Measurements from ENCODE around the gene SF3B3.

Gene SF3B3

GRCh38 chr16:70523743-70524398 is at the start of gene SF3B3:
Gene SF3B3, plus strand, starts transcription at chr16:70523816. Its CDS starts 2,841 bp downstream, at chr16:70526657.
- no peak for DNase-seq

- no peak for DNase-seq
Measured at GRCh38 chr16:70474320-70475053, 49.1 kb upstream of the SF3B3 start.

GRCh38 chr16:70475054-70475871 is 48.4 kb upstream of the SF3B3 start:
- no peak for DNase-seq

DNA sequence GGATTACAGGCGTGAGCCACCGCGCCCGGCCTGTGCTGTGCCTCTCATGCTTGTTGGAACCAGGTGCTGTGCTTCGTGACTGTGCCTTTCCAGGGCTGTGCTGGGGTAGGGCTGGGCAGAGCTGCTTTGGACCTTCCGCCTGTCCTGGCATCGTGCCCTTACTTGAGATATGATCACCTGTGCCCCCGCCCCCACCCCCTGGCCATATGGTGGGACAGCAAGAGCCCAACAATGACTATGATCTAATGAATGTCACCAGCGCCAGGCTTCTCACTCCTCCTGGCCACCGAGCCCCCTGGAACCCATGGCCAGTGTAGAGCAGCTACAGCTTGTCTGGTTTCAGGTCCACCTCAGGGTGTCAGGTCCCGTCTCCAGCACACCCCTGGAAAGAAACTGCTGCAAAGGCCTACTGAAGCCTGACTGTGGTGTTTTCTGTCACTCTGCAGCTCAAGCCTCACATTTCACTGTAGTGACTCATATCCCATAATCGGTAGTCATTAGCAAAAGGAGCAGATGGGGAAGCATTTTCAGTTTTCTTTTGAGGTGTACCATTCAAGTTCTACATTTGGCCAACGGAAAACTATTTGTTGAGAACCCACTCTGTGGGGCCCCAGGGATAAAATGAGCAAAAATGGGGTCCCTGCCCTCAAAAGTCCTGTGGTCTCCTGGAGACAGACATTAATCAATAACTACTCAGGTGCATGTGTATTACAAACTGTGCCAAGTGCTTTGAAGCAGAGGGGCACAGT is 47.2 kb upstream of the SF3B3 start:
- no peak for DNase-seq

- no peak for DNase-seq
Measured at GRCh38 chr16:70478169-70478568, 45.4 kb upstream of the SF3B3 start.

DNA sequence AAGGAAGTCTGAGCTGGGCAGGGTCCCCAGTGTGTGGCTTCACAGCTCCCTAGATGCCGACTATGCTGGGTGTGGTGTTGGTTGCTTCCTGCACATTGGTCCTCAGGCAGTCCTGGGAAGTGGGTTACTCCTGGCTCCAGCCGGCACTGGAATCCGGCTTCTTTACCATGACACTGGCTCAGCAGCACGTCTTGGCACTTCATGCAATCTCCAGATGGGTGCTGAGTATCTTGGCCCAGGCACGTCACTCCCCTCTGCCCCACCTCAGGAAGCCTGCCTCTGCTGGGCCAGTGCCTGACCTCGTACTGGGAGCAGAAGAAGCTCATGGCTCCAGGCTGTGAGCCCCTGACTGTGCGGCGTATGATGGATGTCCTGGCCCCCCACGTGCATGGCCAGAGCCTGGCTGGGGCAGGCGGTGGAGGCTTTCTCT is 44.7 kb upstream of the SF3B3 start:
- DNase-seq = no peak

DNA sequence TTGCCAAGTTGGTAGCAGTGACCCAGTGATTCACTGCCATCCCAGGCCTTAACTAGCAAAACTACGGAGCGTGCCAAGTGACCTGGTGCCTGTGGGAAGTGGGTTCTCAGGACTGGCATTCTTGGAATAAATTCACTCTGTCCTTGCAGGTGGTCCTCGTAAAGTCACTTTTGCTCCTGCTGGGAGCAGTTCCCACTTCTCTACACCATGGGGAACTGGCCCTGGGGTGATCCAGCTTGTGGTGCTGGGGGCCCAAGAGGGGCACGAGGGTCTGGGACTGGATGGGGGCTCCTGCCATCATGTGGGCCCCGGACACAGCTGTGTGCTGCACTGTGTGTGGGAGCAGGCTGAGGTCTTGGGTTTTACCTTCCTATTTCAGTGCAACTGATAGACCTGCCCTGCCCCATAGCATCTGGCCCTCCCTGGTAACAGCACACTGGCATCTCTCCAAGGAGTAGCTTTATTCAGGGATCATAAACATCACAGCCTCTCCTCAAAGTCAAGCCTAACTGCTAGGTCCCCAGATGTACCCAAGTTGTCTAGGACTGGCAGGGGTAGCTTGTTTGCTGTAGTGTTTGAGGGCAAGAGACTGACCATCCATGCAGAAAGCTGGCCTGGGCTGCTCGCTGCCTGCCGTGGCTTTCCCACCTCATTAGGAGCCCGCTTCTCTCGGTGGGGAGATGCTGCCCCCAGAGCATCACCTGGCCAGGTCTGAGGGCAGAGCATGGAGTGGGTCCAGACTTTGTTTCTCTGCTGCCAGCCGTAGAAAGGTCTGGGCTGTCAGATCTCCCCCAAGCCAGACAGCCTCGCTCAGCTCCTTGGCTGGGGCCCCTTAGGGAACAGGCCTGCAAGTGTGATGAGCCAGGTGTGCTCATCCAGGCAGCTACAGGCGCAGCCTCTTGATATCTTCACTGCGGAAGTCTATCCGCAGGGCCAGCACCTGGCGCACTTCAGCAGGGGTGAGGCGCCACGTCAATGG is 43.2 kb upstream of the SF3B3 start:
- DNase-seq = no peak

DNA sequence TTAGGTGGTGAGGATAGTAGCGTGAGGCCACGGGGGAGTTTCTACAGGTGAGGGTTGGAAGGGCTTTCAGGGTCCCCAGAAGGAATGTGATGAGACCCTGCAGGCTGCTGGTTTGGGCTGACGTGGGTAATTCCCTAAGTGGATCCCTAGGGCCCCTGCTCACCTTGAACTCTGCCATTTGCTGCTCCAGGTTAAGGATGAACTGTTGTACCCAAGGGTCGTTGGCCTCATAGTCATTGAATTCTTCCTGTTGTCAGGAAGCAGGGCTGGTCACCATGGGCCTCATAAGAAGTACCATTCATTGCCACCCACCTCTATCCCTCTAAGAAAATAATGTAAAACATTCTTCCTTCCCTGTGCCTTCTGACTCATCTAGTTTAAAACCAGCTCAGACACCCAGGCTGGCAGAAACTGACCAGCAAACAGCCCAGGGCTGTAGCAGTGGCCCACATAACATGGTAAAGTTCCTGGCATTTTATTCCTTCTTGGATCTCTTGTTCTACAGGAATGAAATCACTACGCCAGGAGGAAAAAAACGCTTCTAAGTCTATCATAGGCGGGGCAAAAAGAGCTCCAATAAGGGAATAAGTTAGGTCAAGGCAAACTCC is 41.6 kb upstream of the SF3B3 start:
- no peak for DNase-seq

GRCh38 chr16:70482624-70483023 is 41.0 kb upstream of the SF3B3 start:
- DNase-seq = no peak

- no peak for DNase-seq
Measured at GRCh38 chr16:70483426-70483825, 40.2 kb upstream of the SF3B3 start.

DNA sequence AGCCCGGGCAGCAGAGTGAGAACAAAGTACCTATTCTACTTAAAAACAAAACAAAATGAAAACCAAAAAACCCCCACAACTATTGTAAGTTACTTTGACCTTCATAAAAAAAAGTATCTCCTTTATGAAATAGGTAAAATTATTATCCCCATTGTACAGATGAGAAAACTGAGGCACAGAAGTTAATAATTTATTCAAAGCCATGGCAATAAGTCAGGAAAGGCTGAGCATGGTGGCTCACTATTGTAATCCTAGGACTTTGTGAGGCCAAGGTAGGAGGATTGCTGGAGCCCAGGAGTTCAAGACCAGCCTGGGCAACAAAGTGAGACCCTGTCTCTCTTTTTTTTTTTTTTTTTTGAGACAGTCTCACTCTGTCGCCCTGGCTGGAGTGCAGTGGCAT is 38.7 kb upstream of the SF3B3 start:
- no peak for DNase-seq

DNA sequence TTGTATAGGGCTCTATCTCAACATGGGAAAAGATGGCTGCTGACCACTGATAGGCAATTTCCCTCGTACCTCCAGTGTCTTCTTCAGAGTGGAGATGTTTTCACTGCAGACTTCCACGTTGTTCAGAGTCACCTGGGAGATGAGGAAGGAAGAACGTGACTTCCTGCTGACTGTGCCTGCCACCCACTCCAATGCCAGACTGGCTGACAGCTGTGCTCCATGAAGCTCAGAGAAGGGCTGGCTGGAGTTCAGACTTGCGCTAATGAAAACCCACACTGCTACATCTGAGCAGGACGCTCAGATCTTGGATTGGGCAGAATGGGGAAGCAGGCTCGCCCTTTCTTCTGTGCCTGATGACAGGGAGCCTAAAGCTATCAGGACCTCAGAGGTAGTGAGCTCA is 33.4 kb upstream of the SF3B3 start:
- DNase-seq = no peak

DNA sequence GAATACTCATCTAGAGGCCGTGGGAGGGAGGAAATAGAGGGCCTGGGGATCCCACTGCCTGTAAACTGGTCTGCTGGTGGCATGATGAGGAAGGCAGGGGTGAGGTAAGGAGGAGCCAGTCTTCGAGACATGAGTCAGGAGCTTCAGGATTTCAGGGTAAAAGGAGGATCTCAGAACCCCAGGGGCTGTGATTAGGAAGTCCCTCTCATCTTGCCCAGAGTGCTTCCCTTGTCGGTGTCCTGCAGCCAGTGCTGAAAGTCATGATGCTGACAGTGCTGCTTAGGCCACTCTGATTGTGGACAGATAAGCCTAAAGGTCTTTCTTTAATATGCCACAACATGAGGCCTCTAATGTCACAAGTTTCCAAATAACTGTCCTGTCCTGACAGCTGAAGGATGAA is 29.8 kb upstream of the SF3B3 start:
- no peak for DNase-seq

GRCh38 chr16:70494202-70494770 is 29.3 kb upstream of the SF3B3 start:
- no peak for DNase-seq

DNA sequence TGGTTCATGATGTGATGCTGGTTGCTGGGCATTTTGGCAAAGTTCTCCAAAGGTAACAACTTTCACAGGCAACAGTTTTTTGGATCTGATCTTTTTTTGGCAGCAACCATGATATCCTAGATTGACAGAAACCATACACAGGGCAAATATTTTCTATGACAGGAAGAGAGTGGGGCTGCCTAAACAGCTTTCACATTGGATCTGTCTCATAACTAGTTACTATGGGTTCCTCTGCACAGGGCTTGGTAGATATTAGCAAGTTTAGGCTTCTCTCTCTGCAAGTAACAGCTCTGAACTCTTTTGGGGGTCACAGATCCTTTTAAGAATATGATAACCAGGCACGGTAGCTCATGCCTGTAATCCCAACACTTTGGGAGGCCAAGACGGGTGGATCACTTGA is 28.8 kb upstream of the SF3B3 start:
- DNase-seq = no peak

DNA sequence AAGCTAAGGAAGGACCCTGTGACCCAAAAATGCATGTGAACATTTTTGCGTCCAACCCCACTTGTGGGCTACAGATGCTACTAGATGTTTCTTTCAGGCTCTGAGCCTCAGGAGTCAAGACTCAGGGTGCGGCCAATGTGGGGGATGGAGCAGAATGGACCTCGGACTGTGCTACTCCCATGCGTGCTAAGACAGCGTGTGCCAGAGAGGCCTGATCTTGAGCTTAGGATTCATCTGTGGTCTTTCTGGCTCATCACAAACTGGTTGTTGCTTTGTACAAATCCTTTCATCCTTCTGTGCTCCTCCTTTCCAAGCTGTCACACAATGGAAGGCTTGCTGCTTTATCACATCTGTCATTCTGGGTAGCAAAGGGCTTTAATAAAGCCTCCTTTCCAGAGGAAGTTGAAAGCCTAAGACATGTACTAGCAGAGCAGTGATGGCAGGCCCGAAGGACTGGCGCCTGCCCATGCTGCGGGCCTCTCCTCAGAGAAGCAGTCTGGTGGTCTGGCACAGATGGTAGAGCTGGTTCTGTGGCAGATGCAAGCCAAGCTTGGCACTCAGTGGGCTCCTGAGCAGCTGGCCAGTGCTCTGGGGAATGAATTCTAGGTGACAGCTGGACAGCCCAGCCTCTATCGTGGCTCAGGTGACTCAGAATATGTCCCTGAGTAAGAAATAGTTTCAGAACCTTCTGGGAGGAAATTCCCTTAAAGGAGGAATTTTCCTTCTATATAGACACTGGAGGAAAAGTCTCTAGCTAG is 28.0 kb upstream of the SF3B3 start:
- DNase-seq = no peak

DNA sequence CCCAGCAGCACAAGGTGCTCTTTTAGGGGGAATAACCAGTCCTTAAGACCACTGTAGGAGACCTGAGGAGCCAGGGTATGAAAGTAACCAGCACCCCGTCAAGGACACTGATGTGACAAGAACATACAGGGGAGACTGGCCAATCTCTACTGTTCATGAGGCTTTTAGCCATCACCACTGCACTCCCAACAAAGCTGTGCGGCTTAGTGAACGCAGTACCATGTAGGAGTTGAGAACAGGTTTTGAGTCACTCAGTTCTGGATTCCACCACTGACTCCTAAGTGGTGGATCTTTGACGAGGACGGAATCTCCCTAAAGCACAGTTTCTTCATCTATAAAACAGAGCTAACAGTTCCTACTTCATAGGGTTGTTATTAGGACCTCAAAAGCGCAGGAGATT is 27.1 kb upstream of the SF3B3 start:
- DNase-seq = no peak

DNA sequence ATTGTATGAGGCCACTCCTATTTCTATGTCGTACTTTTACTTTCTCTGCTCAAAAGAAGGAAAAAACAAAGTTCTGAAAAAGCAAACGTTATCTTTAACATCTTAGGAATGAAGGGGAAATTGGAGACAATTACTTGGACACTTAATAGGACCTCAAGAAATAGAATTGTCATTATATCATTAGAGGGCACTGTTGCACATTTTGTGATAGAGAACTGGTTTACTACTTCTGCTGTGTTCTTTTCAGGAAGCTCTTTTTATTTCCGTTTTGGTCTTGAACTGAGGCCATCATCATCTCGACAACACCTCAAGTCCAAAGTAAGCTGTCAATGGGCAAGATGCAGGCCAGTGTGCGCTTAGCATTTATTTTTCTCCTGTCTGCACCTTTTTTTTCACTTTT is 14.9 kb upstream of the SF3B3 start:
- DNase-seq = no peak

DNA sequence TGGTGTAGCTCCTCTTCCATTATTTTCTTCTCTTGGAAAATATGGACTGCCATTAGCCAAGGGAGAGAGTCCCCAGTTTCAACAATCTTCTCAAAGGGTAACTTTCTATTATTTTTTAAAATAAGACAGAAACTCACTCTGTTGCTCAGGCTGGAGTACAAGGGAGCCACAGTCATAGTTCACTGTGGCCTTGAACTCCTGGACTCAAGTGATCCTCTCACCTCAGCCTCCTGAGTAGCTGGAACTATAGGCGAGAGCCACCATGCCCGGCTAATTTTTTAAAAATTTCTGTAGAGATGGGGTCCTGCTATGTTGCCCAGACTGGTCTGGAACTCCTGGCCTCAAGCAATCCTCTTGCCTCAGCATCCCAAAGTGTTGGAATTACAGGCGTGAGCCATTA is 13.4 kb upstream of the SF3B3 start:
- no peak for DNase-seq

DNA sequence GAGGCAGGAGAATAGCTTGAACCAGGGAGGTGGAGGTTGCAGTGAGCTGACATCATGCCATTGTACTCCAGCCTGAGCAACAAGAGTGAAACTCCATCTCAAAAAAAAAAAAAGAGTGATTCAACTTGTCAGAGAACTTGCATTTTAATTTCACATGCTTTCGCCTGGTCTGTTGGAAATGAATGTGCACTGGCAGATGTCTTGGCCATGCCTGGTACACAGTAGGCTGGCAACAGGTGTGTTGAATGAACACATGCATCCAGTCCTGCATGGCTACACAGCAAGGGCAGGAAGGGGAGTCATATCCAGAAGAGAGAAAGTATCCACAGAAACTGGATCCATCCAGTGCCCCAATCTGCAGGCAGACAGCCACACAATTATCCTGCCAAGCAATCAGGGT is 11.8 kb upstream of the SF3B3 start:
- no peak for DNase-seq
